HS-27A (cell line): Measurements from ENCODE around the gene SYMPK.
"Not testable (repeated sequence)": the region's sequence is repeated elsewhere in the genome, so short reads cannot be mapped to it uniquely, and the experiment has no call there.

ENCODE experiments used
- DNase-seq: peaks from one replicate; pipeline ENCODE4 v3.0.0-alpha.2; 2012; ENCODE audit warnings: low read depth, missing footprints

SYMPK gene

GRCh38 chr19:45885556-45886426 lies 22.8 kb upstream of the SYMPK start, which contains the start of gene IRF2BP1:
TSS of gene IRF2BP1 (minus strand) at chr19:45886141. CDS start at chr19:45885774, 367 bp downstream.
- peak; percentile 72 for DNase-seq

DNA sequence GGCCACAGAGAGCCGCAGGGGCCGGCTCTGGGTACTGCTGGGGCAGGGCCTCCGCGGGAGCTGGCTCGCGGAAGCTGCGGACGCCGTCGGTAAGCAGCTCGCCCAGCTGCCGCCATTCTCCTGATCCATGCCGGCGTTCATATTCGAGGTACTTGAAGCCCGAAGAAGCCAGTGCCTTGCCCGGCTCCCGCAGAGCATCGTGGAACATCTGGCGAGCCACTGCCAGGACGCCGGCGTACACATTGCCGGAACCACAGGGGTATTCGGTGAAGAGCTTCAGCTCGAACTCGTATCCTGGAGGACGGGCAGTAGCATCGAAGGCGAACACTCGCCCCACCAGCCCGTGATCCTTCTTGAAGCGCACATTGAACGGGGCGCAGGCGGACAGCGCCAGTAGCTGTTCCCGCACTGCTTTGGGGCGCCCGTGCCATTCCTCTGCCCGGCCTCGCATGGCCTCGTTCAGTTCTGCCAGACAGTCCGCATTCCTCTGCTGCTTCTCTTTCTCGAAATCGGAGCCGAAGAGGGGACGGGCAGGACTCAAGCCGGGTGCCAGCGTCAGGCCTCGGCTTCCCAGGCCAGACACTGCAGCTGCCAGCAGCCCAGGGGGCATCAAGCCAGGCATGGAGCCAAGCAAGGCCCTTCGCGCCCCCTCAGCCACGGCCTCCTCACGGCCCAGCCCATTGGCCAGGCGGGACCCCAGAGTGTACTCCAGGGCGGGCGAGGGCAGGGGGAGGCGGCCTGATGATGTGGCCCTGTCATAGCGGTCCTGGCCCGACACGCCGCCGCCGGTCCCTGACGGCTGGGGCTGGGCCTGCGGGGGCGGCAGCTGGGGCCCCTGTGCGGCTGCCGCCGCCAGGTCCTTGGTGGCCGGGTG lies 22.0 kb upstream of the SYMPK start:
- no peak for DNase-seq

GRCh38 chr19:45883881-45884681 lies 21.1 kb upstream of the SYMPK start:
- no peak for DNase-seq

DNA sequence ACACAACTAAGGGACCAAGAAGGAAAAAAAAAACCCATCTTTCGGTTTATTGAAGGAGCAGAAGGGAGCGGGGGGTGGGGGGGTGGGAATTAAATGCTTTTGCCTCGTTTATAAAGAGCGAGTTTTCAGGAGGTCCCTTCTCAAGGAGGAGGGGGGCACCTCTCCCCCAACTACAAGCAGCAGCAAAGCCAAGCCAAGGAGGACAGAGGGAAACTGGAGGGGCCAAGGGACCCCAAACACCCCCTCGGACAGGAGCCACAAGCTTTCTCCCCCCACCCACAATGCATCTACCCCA lies 20.6 kb upstream of the SYMPK start:
- no peak for DNase-seq

GRCh38 chr19:45882652-45883585 lies 20.0 kb upstream of the SYMPK start:
- DNase-seq, result no peak

- no peak for DNase-seq
Measured at GRCh38 chr19:45881909-45882528, 19.1 kb upstream of the SYMPK start.

- DNase-seq, result no peak
Measured at GRCh38 chr19:45881082-45881908, 18.3 kb upstream of the SYMPK start.

DNA sequence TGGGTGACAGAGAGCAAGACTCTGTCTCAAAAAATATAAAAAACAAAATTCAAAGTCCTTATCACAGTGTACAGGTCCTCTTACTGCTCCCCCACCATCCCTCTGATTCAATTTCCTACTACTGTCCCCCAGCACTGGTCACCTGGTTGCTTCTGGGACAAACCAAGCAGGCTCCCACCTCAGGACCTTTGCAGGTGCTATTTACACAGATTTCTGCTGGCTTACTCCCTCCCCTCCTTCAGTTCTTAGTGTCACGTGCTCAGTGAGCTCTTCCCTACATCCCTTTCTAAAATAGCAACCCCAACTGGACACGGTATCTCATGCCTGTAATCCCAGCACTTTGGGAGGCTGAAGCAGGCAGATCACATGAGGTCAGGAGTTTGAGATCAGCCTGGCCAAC lies 17.0 kb upstream of the SYMPK start:
- no peak for DNase-seq

DNA sequence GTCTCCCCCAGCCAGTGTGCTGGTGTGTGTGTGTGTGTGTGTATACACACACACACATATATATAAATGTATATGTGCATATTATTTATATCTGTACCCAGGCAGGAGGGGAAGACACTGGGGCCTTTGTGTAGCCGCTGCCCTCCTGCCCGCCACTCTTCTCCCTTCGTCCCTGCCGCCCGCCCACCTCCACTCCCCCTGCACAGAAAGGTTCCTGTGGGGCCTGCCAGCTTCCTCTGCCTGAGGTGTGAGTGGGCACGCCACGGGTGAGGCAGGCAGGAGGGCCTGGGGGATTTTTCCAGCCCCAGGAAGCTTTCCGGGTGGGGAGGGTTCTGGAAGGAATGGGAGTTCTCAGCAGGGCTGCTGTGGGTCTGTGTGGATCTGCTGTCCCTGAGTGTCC lies 16.1 kb upstream of the SYMPK start:
- DNase-seq, result no peak

DNA sequence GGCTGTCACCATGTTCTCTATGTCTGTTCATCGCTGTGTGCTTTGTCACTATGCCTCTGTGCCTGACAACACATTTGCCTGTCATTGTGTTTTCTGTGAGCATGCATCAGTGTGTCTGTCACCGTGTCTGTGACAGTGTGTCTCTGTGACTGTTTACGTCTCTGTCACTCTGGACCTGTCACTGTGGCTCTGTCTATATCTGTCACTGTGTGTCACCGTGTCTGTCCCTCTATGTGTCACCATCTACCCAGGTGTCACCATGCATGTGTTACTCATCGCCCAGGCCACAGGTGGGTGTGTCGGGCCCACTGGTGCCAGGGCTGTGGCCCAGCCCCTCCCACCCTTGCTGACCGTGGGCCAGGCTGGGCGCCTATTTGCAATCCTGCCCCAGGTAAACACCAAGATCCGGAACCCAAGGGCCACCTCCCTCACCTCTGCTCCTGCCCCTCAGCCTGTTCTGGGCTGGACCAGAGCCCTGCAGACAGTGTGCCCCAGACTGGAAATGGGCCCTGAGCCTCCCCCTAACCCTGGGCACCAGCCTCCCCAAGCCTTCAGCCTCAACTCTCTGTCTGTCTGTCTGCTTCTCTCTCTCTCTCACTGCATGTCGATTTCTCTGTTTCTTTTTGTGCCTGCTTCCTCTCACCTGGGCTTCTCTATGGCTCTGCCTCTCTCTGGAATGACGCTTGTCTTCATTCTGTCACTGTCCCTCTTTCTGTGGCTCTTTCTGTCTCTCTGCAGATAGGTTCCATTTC lies 15.3 kb upstream of the SYMPK start:
- no peak for DNase-seq

DNA sequence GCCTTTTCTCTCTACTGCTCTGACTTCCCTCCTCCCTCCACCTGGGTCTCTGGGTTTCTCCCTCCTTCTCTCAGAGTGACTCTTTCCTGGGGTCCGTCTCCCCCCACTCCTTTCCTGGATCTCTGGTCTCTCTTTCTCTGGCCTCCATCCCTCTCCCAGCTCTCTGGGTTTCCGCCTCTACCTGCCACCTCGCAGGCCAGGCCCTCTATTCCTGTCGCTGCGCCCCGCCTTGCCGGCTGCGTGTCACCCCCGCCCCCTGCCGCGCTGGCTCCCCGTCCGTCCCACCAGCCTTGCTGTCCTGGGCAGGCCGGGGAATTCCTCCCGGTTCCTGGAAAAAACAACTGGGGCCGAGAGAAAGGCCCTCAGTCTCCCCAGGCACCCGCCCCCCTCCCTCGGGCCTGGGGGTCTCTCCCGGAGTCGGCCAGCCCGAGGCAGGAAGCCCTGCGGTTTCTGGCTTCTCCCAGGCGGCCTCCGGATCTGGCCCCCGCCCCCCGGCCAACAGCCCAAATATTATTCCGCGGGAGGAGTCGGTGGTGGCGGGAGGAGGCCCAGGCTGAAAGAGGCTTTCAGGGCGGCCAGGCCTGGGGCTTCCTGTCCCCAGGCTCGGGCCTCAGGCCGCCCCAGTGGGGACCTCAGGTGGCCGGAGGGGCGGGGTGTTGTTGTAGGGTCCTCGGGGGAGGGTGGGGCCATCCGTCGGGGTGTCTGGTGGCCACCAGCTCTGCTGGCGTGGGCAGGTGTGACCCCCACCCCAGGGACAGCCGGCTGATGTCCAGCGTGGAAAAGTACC lies 13.7 kb upstream of the SYMPK start:
- DNase-seq, result no peak

DNA sequence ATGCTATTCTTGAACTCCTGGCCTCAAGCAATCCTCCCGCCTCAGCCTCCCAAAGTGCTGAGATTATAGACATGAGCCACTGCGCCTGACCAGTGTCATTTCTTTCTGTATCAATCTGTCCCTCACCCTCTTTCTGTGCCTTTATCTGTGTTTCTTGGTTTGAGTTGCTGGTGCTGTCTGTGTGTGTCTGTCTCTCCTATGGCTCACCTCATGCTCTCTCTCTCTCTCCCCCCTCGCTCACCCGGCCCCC lies 13.1 kb upstream of the SYMPK start:
- no peak for DNase-seq

DNA sequence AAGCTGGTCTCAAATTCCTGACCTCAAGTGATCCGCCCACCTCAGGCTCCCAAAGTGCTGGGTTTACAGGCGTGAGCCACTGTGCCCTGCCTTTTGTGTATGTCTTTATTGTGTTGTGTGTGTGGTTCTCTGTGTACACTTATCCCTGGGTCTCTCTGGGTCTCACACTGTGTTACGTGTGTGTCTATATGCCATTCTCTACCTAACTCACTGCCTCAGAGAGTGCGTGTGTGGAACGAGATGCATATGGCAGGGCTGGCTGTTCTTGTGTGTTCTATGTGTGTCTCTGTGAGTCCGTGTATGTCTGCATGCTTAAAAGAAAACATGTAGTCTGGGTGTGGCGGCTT lies 11.6 kb upstream of the SYMPK start:
- DNase-seq, result no peak

- DNase-seq, result no peak
Measured at GRCh38 chr19:45873219-45873772, 10.3 kb upstream of the SYMPK start.

DNA sequence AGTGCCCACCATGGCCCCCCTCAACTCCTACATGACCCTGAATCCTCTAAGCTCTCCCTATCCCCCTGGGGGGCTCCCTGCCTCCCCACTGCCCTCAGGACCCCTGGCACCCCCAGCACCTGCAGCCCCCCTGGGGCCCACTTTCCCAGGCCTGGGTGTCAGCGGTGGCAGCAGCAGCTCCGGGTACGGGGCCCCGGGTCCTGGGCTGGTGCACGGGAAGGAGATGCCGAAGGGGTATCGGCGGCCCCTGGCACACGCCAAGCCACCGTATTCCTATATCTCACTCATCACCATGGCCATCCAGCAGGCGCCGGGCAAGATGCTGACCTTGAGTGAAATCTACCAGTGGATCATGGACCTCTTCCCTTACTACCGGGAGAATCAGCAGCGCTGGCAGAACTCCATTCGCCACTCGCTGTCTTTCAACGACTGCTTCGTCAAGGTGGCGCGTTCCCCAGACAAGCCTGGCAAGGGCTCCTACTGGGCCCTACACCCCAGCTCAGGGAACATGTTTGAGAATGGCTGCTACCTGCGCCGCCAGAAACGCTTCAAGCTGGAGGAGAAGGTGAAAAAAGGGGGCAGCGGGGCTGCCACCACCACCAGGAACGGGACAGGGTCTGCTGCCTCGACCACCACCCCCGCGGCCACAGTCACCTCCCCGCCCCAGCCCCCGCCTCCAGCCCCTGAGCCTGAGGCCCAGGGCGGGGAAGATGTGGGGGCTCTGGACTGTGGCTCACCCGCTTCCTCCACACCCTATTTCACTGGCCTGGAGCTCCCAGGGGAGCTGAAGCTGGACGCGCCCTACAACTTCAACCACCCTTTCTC lies 9.4 kb upstream of the SYMPK start:
- no peak for DNase-seq

GRCh38 chr19:45870798-45871197 lies 7.9 kb upstream of the SYMPK start:
- DNase-seq, result no peak

DNA sequence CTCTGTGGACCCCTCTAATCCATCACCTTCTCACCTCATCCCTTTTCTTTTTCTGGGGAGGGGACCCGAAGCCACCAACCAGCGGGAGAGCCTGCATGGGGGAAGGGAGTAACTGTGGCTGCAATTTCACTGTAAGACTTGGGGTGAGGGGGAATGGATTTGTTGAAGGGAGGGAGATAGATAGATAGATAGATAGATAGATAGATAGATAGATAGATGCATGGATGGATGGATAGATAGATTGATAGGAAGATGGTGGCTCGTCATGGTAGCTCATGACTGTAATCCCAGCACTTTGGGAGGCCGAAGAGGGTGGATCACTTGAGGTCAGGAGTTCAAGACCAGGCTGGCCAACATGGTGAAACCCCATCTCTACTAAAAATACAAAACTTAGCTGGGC lies 4.3 kb upstream of the SYMPK start:
- not testable (repeated sequence) for DNase-seq
